ENCODE measurements around the gene VPS18. TPM values are rescaled to one million over a fixed set of nuclear protein-coding genes. Genes with fewer than 3 reads are reported as not detected.

The VPS18 gene
- total RNA-seq, 2 experiments from 2014 or later, result 17.8 to 18.4 TPM

DNA sequence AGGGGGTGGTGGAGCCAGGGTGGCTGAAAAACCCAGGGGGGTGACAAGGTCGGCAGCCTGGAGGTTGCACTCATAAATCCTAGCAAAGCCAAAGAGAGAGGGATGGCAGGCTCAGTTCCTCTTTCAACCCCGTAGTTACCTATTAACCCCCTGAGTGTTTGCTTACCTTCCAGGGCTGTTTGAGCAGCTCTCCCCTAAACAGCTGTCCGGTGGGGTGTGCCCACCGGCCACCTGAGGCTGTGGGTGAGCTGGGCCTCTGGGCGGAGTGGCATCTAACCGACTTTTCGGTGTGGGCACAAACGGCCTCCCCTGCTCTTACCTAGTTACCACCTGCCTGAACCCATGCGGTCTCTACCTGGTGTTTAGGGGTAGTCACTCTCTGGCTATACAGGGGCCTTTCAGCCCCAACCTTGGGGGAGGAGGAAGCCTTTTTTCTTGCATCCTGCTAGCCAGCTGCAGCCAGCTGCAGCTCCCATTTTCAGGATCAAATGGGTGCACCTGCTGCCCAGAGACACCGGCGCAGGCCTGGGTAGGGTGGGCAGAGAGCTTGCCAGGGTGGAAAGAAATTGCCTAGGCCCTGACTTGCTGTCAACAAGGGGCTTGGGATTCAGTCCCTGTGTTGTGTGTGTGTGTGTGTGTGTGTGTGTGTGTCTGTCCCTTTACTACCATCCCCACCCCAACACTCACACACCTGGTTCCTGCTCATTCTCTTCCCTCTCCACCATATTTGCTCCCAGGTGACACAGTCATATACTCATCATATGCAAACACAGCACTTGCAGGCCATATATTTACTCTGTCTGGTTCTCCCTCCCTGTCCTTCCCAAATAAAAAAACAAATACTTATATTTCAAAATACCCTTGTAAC is 38.6 kb downstream of the VPS18 start:
- ChIA-PET CTCF (interaction anchor here (0.7 to 10.5 kb wide), 4 partner anchors 8 to 284 kb away, joined by 3 to 97 read pairs (median 44); no protein-coding TSS in a partner anchor), POLR2A (no interaction called here)
- no peaks in the 10 kb centered on the region for H3K36me3 Mint-ChIP-seq (ENCODE audit: low read depth)
- H3K4me1 Mint-ChIP-seq (ENCODE audit: low read depth), result peaks cover 38% of the 10 kb centered on the region
- H3K9me3 Mint-ChIP-seq (ENCODE audit: insufficient read depth), result no peaks in the 10 kb centered on the region
- no peak for ATAC-seq
- peaks cover 44% of the 10 kb centered on the region for H3K27me3 Mint-ChIP-seq (ENCODE audit: low read depth)
- H3K4me3 Mint-ChIP-seq, result no peak overlapping the region
- H3K27ac Mint-ChIP-seq, result no peak overlapping the region
- no peak for DNase-seq

DNA sequence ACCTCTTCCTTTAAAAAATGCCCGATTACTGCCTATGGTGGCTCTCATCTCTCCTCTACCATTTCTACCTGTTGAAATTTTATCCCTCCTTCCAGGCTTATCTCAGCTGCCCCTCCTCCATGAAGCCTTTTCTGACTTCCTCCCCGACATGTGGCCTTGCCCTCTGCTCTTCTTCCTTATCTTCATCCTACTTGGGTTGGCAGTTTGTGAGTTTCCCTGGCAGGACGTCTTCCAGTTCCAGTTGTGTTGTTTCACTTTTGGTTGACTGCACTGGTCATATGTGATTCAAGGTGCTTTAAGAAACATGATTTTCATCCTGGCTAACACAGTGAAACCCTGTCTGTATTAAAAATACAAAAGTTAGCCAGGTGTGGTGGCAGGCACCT is 39.3 kb downstream of the VPS18 start:
- no peak for ATAC-seq
- Mint-ChIP-seq H3K9me3 (ENCODE audit: insufficient read depth) (no peaks in the 10 kb centered on the region), H3K4me1 (ENCODE audit: low read depth) (peaks cover 36% of the 10 kb centered on the region), H3K27me3 (ENCODE audit: low read depth) (peaks cover 41% of the 10 kb centered on the region), H3K4me3 (no peak overlapping the region), H3K27ac (no peak overlapping the region), H3K36me3 (ENCODE audit: low read depth) (no peaks in the 10 kb centered on the region)
- ChIA-PET CTCF (interaction anchor here (0.7 to 6.8 kb wide), 2 partner anchors 28 to 285 kb away, joined by 3 to 75 read pairs; no protein-coding TSS in a partner anchor), POLR2A (no interaction called here)
- DNase-seq, result no peak

DNA sequence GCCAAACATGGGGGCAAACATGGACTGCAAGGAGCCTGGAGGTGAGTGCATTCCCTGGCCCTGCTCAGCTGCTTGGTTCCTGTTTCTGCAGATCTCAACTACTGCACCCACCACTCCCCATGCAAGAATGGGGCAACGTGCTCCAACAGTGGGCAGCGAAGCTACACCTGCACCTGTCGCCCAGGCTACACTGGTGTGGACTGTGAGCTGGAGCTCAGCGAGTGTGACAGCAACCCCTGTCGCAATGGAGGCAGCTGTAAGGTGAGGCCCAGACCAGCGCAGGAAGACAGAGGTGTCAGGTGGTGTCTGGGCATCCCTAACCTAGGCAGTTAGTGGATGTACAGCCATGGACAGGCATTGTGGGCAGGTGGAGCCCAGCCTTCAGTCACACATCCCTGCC is 40.2 kb downstream of the VPS18 start:
- no peak for ATAC-seq
- POLR2A ChIA-PET, result no interaction called here

DNA sequence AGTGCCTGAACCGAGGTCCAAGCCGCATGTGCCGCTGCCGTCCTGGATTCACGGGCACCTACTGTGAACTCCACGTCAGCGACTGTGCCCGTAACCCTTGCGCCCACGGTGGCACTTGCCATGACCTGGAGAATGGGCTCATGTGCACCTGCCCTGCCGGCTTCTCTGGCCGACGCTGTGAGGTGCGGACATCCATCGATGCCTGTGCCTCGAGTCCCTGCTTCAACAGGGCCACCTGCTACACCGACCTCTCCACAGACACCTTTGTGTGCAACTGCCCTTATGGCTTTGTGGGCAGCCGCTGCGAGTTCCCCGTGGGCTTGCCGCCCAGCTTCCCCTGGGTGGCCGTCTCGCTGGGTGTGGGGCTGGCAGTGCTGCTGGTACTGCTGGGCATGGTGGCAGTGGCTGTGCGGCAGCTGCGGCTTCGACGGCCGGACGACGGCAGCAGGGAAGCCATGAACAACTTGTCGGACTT is 42.0 kb downstream of the VPS18 start:
- Mint-ChIP-seq H3K36me3 (ENCODE audit: low read depth) (no peaks in the 10 kb centered on the region), H3K9me3 (ENCODE audit: insufficient read depth) (no peaks in the 10 kb centered on the region), H3K4me1 (ENCODE audit: low read depth) (peaks cover 29% of the 10 kb centered on the region), H3K27me3 (ENCODE audit: low read depth) (peaks cover 17% of the 10 kb centered on the region), H3K4me3 (no peak overlapping the region), H3K27ac (no peak overlapping the region)
- DNase-seq, result no peak
- POLR2A ChIA-PET, result no interaction called here
- no peak for ATAC-seq
- CTCF ChIA-PET, result no interaction called here

More for the DNA sequence above, 40.2 kb downstream of the VPS18 start:
- Mint-ChIP-seq H3K4me1 (ENCODE audit: low read depth) (peaks cover 28% of the 10 kb centered on the region), H3K27me3 (ENCODE audit: low read depth) (peaks cover 32% of the 10 kb centered on the region), H3K27ac (no peak overlapping the region), H3K36me3 (ENCODE audit: low read depth) (no peaks in the 10 kb centered on the region), H3K9me3 (ENCODE audit: insufficient read depth) (no peaks in the 10 kb centered on the region), H3K4me3 (no peak overlapping the region)
- CTCF ChIA-PET, result interaction anchor here (0.8 kb wide), 1 partner anchor 30 kb away, joined by 3 read pairs; no protein-coding TSS in a partner anchor
- DNase-seq, result no peak

DNA sequence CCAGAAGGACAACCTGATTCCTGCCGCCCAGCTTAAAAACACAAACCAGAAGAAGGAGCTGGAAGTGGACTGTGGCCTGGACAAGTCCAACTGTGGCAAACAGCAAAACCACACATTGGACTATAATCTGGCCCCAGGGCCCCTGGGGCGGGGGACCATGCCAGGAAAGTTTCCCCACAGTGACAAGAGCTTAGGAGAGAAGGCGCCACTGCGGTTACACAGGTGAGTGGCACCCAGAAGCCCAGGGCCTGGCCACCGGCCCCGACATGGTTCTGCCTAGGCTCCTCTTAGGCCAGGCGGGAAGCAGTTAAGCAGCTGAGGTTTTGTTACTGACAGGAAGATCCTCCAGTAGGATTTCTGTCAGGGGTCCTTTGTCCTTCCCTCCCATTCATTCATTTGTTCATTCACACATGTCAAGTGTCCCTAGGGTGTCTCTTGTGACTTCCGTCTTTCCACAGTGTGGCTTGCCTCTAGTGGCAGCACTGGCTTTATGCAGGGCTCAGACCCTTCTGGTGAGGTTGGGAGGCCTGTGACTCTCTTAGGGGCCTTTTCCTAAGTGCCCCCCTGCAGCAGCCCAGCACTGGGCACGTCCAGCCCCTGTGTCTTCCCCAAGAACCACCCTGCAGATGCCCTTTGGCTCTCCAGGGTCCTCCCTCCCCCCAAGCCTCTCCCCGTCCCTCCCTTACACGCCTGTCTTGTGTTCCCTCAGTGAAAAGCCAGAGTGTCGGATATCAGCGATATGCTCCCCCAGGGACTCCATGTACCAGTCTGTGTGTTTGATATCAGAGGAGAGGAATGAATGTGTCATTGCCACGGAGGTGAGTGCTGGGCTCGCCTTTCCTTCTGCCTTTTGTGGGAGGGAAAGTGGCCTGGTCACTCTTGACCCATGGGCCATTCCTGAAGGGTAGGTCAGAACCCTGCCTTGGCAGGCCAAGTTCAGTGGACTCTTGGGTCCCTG is 42.7 kb downstream of the VPS18 start:
- no peak overlapping the region for H3K27ac Mint-ChIP-seq
- H3K36me3 Mint-ChIP-seq (ENCODE audit: low read depth), result no peaks in the 10 kb centered on the region
- H3K27me3 Mint-ChIP-seq (ENCODE audit: low read depth), result peaks cover 10% of the 10 kb centered on the region
- ATAC-seq, result no peak
- no peaks in the 10 kb centered on the region for H3K9me3 Mint-ChIP-seq (ENCODE audit: insufficient read depth)
- DNase-seq, result no peak
- ChIA-PET CTCF (no interaction called here), POLR2A (no interaction called here)
- H3K4me1 Mint-ChIP-seq (ENCODE audit: low read depth), result peaks cover 23% of the 10 kb centered on the region
- no peak overlapping the region for H3K4me3 Mint-ChIP-seq

DNA sequence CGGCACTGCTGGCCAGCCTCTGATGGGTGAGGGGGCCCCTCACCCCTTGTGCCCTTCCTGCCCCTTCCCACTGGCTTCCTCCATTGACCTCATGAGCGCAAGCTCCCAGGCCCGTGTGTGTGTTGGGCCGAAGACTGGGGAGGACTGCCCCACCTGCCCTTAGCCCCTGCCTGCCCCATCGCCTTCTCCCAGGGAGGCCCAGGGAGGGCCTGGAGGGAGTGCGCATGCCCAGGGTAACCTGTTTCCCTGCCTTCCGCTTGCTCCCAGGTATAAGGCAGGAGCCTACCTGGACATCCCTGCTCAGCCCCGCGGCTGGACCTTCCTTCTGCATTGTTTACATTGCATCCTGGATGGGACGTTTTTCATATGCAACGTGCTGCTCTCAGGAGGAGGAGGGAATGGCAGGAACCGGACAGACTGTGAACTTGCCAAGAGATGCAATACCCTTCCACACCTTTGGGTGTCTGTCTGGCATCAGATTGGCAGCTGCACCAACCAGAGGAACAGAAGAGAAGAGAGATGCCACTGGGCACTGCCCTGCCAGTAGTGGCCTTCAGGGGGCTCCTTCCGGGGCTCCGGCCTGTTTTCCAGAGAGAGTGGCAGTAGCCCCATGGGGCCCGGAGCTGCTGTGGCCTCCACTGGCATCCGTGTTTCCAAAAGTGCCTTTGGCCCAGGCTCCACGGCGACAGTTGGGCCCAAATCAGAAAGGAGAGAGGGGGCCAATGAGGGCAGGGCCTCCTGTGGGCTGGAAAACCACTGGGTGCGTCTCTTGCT is 43.7 kb downstream of the VPS18 start:
- no peak overlapping the region for H3K4me3 Mint-ChIP-seq
- no peak for DNase-seq
- peaks cover 25% of the 10 kb centered on the region for H3K4me1 Mint-ChIP-seq (ENCODE audit: low read depth)
- peaks cover 8% of the 10 kb centered on the region for H3K27me3 Mint-ChIP-seq (ENCODE audit: low read depth)
- H3K9me3 Mint-ChIP-seq (ENCODE audit: insufficient read depth), result no peaks in the 10 kb centered on the region
- no peak for ATAC-seq
- CTCF ChIA-PET, result no interaction called here
- POLR2A ChIA-PET, result no interaction called here
- no peak overlapping the region for H3K27ac Mint-ChIP-seq
- H3K36me3 Mint-ChIP-seq (ENCODE audit: low read depth), result no peaks in the 10 kb centered on the region

DNA sequence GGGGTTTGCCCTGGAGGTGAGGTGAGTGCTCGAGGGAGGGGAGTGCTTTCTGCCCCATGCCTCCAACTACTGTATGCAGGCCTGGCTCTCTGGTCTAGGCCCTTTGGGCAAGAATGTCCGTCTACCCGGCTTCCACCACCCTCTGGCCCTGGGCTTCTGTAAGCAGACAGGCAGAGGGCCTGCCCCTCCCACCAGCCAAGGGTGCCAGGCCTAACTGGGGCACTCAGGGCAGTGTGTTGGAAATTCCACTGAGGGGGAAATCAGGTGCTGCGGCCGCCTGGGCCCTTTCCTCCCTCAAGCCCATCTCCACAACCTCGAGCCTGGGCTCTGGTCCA is 44.3 kb downstream of the VPS18 start:
- H3K9me3 Mint-ChIP-seq (ENCODE audit: insufficient read depth), result no peaks in the 10 kb centered on the region

DNA sequence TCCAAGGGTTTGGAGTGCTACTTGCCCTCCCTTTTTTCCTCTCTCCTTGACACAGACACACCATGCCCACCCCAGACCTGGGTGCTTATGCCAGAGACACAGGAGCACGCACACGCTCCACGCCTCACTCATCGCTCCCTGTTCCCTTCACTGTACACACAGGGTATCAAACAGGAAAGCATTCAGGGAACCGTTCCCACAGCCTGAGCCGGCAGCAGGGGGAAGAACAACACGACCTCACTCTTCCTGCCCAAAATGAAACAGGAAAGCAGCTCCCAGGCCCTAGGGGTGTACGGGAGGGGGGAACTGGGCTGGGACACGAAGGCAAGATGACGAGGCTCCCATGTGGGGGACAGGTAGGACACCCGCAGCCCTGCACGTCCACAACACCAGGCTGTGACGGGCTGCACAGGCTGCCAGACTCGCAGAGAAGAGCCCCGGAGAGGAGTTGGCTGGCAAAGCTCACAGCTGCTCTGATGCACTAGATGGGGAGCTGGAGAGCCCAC is 46.1 kb downstream of the VPS18 start:
- Mint-ChIP-seq H3K9me3 (ENCODE audit: insufficient read depth) (no peaks in the 10 kb centered on the region), H3K4me1 (ENCODE audit: low read depth) (peaks cover 38% of the 10 kb centered on the region), H3K27me3 (ENCODE audit: low read depth) (peaks cover 2% of the 10 kb centered on the region), H3K36me3 (ENCODE audit: low read depth) (no peaks in the 10 kb centered on the region), H3K4me3 (no peak overlapping the region), H3K27ac (peak overlapping the region; percentile 17)
- ChIA-PET POLR2A (interaction anchor here (0.6 to 2.8 kb wide), 3 partner anchors 12 to 209 kb away, joined by 3 to 21 read pairs (median 5); partner anchors contain the start of gene CHAC1), CTCF (interaction anchor here (1.5 to 5.2 kb wide), 13 partner anchors 13 to 525 kb away, joined by 3 to 97 read pairs (median 12); partner anchors contain the start of genes CHAC1, CHP1, DLL4 and EXD1)
- DNase-seq (no peak), ATAC-seq (no peak)

More for the DNA sequence above, 44.3 kb downstream of the VPS18 start:
- no peak for DNase-seq
- H3K27me3 Mint-ChIP-seq (ENCODE audit: low read depth), result peaks cover 4% of the 10 kb centered on the region
- peaks cover 30% of the 10 kb centered on the region for H3K4me1 Mint-ChIP-seq (ENCODE audit: low read depth)
- H3K36me3 Mint-ChIP-seq (ENCODE audit: low read depth), result no peaks in the 10 kb centered on the region
- ChIA-PET POLR2A (no interaction called here), CTCF (no interaction called here)
- H3K27ac Mint-ChIP-seq, result no peak overlapping the region
- ATAC-seq, result no peak
- no peak overlapping the region for H3K4me3 Mint-ChIP-seq

DNA sequence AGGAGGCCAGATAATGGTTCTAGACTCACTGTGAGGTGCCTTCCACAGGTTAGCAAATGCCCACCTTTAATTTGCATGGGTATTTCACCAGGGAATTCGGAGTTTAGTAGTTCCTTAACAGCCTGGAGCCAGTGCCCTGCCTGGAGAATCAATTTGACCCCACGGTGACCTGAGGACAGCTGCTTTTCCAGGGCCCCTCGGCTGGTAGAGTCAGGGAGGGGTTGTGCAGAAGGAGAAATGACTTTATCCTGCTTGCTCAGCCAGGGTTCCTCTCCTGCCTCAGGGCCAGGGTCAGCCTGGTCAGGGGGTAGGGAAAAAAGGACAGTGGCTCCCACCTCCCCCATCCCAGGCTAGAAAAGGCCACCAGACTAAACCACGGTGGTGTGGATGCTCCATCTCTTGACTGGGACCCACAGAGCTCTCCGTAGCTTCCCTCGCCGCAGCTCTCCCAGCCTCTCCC is 46.8 kb downstream of the VPS18 start:
- no peak for DNase-seq
- ChIA-PET POLR2A (interaction anchor here (0.5 to 2.8 kb wide), 6 partner anchors 11 to 392 kb away, joined by 3 to 21 read pairs (median 4); partner anchors contain the start of genes CHAC1 and NUSAP1), CTCF (interaction anchor here (0.7 to 5.2 kb wide), 32 partner anchors 12 to 525 kb away, joined by 3 to 97 read pairs (median 4); partner anchors contain the start of genes CHAC1, CHP1, DLL4 and EXD1)
- peak overlapping the region; percentile 22 for H3K4me3 Mint-ChIP-seq
- no peaks in the 10 kb centered on the region for H3K9me3 Mint-ChIP-seq (ENCODE audit: insufficient read depth)
- H3K4me1 Mint-ChIP-seq (ENCODE audit: low read depth), result peaks cover 41% of the 10 kb centered on the region
- no peak for ATAC-seq
- no peaks in the 10 kb centered on the region for H3K27me3 Mint-ChIP-seq (ENCODE audit: low read depth)
- H3K27ac Mint-ChIP-seq, result no peak overlapping the region
- H3K36me3 Mint-ChIP-seq (ENCODE audit: low read depth), result no peaks in the 10 kb centered on the region

DNA sequence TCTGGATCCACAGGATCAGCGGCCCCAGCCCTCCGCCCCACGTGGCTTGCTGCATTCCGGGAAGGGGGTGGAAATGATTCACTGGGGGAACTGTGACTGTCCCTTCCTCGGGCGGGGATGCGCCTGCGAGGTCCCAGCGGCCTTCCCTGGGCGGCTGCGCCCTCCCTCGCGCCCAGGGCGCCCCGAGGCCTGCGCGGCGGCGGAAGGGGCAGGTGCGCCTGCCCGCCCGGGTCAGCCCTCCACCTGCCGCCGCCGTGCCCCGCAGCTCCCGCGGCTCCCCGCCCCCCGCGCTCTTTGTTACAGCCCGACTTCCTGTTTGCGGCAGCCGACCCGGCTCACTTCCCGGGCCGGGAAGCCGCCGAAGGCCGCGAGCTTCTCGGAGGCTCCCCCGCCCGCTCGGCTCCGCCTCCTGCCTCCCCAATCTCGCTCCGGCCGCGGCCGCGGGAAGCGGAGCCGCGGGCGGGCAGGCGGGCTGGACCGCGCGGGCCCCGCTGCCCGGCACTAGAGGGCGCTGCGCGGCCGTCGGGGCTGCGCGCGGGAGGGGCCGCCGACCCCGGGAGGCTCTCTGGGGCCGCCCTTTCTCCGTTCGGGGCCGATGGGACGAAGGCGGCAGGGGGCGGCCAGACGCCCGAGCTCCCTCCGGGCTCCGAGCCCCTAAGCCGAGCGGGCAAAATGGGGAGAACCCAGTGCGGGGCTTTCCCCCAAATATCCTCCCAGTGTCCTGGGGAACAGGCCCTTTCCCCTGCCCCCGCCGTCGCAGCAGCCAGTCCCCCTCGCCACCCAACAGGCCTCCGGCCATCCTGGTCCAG is 47.5 kb downstream of the VPS18 start:
- Mint-ChIP-seq H3K36me3 (ENCODE audit: low read depth) (no peaks in the 10 kb centered on the region), H3K27ac (no peak overlapping the region), H3K27me3 (ENCODE audit: low read depth) (no peaks in the 10 kb centered on the region), H3K4me3 (peak overlapping the region; percentile 73), H3K4me1 (ENCODE audit: low read depth) (peaks cover 43% of the 10 kb centered on the region), H3K9me3 (ENCODE audit: insufficient read depth) (no peaks in the 10 kb centered on the region)
- ATAC-seq (peak; percentile 84), DNase-seq (peak; percentile 77)
- POLR2A ChIA-PET, result interaction anchor here (0.5 to 2.8 kb wide), 5 partner anchors 11 to 391 kb away, joined by 3 to 21 read pairs (median 3); partner anchors contain the start of genes CHAC1 and NUSAP1
- CTCF ChIA-PET, result interaction anchor here (0.7 to 5.2 kb wide), 42 partner anchors 12 to 524 kb away, joined by 3 to 97 read pairs (median 4); partner anchors contain the start of genes CHAC1, CHP1, DLL4 and EXD1
